Stimulated activated CD8-positive, alpha-beta memory T cell treated with anti-CD3 and anti-CD28 coated beads, Interleukin-2, amount 100 ng/mL, for 48 hours (primary cell): ENCODE measurements around the gene OBI1.
A peak's percentile ranks its signal among the peaks of the same experiment; 100 is the strongest.
"Not testable (repeated sequence)": the region's sequence is repeated elsewhere in the genome, so short reads cannot be mapped to it uniquely, and the experiment has no call there.

Experiments used
- DNase-seq, 2 donors: peaks; one replicate each; pipeline ENCODE4 v3.0.0-alpha.2; 2020; ENCODE audit warnings: low read depth in 2 of 2

The OBI1 gene

GRCh38 chr13:78647109-78647678, 11.8 kb downstream of the OBI1 start:
- DNase-seq: not testable (repeated sequence)

DNA sequence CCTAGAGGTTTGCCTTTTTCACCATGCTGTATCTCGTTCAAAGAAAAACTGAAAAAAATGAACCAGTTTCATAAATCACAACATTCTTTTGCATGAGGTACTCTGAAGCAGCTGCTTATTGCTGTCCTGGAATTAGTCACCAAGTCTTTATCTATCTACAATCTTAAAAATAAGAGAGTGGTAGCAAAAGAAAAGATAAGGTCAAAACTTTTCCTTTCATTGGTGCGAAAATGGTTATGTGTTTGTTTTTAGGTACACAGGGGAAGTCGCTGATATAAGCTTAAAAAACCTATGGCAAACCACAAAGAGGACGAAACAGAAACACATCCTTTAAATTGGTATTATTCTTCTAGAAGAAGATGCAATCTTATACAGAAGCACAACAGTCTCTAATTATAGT, 20.7 kb downstream of the OBI1 start:
- DNase-seq: no peak

GRCh38 chr13:78636495-78636894, 22.5 kb downstream of the OBI1 start:
- DNase-seq: no peak

DNA sequence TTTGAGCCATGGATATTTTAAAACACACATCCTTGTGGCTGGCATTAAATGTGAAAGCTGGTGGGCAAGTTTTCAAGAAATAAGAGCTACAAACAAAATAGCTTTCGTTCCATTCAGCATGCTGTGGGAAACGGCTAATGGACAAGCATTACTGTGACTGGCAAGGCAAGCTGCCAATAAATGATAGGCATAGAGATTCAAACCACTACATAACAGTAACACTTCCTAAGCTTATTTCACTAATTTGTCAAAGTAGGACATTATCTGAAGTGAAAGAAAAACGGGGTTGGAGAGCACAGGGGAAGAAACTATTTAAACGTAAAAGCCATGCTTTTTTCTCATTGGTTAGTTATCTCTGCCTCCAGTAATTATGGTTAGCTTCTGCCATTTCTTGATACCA, 26.0 kb downstream of the OBI1 start:
- no peak for DNase-seq

DNA sequence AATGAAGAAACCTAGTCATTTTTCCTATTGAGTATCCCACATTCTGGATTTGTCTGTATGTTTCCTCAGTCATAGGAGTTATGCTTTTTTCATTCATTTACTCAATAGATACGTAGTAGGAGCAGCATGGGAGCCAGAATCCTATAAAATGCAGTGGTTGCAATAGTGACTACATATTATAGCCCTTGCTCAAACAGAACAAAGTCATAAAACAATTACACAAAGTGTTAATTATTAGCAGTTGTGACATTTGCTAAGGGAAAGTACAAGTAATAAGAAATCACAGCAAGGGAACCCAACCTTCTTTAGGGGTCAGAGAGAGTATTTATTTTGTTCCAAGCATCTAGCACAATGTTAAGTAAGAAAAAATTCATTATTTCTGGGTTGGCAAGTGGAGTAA, 27.9 kb downstream of the OBI1 start:
- DNase-seq: no peak

GRCh38 chr13:78630511-78630910, 28.4 kb downstream of the OBI1 start:
- DNase-seq: no peak

GRCh38 chr13:78625384-78625783, 33.6 kb downstream of the OBI1 start:
- no peak for DNase-seq

GRCh38 chr13:78623132-78623531, 35.8 kb downstream of the OBI1 start:
- no peak for DNase-seq

DNA sequence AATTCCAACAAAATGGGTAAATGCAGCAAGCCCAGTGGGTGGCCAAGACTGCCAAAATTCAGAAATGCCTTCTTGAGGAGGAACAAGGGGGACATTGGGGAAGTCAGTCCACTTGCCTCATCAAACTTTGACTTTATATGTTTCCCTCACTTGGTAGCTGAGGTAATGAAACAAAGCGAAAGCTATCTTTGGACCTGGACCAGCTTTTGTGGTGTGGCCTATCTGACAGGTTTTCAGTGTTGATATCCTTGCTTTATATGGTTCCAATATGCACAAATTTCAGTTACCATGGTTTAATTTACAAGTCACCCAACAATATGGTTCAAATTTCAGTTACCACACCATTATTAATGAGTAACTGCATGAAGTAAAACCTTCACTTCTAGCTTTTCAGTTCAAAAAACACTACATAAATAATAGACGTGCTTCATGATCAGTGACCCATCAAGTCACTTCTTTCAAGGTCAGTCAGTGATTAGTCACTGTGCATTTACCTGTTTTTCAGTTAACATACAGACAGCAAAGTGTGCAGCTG, 38.0 kb downstream of the OBI1 start:
- DNase-seq: no peak

DNA sequence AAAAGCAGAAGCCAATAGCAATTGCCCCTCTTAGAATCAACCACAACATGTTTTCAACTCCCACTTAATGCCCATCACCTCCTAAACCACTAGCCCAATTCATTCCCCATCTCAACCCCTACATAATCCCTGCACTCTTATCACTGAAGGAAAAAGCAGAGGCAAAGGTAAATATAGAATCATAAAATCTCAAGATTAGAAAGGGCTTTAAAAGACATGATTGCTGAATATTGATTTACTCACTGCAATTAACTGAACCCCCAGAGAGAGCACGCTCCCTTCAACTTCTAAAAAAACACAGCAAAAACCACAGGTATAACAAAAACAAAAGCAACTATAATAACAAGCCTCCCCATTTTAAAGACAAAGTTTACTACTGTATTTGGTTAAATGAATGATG, 40.5 kb downstream of the OBI1 start:
- DNase-seq: no peak

GRCh38 chr13:78611040-78611439, 47.9 kb downstream of the OBI1 start:
- no peak for DNase-seq

GRCh38 chr13:78610381-78610883, 48.5 kb downstream of the OBI1 start:
- DNase-seq: no peak

- DNase-seq: no peak
Measured at GRCh38 chr13:78609464-78610205, 49.3 kb downstream of the OBI1 start.

DNA sequence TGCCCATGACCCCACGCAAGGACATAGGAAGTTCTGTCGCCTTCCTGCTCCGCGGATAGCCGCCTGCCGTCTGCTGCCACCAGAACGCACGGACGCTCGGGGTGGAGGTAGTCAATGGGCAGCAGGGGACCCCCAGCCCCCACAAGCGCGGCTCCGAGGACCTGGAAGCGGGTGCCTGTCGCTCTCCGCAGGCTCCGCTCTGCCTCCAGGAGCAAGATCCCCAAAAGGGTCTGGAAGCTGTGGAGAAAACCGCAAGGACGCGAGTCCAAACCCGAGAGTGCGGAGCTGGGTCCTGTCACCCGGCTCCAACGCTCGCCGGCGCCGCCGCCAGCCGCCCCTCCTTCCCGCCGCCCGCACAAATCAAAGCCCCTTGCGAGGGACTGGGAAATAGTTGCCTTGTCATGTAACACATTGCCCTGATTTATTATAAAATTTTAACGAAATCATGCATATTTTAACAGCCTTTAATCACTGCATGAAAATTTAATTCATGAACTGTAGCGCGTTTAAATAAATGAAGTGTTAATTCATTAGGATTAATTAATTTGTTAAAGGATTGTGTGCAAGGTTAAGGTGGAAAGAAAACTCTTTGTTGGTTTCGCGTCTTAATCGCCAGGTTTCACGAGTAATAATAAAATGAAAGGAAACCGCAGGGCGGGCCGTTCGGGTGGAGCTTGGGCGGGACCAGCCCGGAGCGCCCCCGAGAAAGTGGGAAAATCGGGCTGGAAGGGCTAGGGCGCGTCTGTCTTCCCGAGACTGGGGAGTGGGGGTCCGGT, 50.1 kb downstream of the OBI1 start:
- DNase-seq: no peak

GRCh38 chr13:78608252-78608687, 50.7 kb downstream of the OBI1 start:
- DNase-seq: no peak

- no peak for DNase-seq
Measured at GRCh38 chr13:78607409-78608251, 51.3 kb downstream of the OBI1 start.

- DNase-seq: no peak
Measured at GRCh38 chr13:78606471-78607408, 52.2 kb downstream of the OBI1 start.

DNA sequence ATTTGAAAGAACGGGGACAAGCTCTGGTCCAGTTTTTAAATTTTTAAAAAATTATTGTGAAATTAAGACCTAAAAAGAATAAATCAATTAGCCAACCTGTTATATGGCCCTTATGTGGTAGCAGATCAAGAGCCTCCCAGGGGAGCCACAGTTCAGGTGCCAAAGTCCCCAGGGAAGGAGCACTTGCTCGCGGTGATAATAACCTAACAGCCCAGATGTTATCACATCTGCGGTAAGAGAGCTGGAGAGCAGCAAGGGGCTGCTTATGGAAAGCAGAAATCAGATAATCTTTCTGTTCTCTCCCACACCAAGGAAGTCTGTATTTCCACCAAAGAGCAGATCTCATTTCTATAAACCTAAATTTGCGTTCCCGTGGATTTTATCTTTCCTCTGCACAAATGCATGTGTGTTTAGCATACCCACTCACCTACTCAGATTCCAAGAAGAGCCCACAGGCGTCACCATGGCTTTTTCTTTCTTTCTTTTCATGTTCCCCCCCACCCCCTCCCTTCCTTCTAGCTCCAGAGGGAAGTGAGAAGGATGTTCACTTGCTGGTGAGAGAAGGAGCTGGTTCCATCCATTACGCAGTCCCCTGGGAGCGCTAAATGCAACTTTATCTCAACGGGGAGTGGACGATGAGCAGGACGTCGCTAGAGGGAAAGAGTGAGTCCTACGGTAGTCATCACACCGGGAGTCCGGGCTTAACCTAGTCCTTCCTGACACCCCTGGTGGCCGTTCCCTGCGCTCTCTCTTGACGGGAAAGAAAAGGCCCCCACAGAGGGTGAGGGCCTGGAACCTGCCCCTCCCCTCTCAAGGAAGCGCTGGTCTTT, 54.0 kb downstream of the OBI1 start:
- DNase-seq: no peak

DNA sequence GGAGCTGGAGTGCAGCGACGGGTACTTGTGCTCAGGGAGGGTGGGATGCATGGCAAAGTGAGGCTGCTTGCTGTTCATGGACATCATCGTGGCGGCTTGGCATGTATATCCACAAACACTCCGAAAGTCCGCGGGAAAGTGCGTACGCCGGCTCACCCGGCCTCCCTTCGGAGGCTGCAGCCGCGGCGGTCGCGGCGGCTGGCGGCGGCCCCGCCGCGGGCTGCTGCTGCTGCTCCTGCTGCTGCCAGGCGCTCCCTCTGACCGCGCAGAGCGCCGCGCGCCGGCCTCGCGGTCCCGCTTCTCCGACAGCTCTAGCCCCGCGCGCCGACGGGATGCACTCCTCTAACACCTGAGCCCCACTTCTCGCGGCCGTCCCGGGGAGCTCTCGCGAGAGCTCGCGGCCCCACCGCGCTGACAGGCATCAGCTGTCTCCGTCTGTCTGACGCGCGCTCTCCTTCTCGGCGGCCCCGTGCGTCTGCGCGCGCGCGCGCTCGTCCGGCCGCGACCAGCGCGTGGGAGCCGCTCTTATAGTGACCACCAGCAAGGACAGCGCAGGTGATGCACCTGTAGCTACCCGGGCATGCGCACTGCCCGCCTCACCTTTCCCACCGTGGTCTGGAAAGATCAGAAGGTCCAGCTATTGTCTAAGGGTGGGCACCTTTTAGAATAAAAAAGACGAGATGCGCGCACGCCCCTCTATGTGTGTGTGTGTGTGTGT, 55.6 kb downstream of the OBI1 start, which contains the start of gene POU4F1:
TSS of gene POU4F1 (minus strand) at position 313 of the 718 bp plus-strand sequence. CDS start at position 87, 226 bp downstream.
- peak; percentile 53 to 65 for DNase-seq
